CD4-positive, alpha-beta T cell treated with Interleukin-6 for 4 hours (primary cell): ENCODE data around the gene FBXL12.
"Not testable (repeated sequence)": the region's sequence is repeated elsewhere in the genome, so short reads cannot be mapped to it uniquely, and the experiment has no call there.

ENCODE experiments used
- DNase-seq: peaks from one replicate; pipeline ENCODE4 v3.0.0-alpha.2; 2020; ENCODE audit warnings: mixed read lengths

FBXL12 gene

DNA sequence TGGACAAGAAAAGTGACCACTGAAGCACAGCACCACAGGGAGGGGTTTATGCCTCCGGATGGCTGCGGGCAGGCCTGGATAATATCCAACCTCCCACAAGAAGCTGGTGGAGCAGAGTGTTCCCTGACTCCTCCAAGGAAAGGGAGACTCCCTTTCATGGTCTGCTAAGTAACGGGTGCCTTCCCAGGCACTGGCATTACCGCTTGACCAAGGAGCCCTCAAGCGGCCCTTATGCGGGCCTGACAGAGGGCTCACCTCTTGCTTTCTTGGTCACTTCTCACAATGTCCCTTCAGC lies 27.9 kb downstream of the FBXL12 start:
- not testable (repeated sequence) for DNase-seq

DNA sequence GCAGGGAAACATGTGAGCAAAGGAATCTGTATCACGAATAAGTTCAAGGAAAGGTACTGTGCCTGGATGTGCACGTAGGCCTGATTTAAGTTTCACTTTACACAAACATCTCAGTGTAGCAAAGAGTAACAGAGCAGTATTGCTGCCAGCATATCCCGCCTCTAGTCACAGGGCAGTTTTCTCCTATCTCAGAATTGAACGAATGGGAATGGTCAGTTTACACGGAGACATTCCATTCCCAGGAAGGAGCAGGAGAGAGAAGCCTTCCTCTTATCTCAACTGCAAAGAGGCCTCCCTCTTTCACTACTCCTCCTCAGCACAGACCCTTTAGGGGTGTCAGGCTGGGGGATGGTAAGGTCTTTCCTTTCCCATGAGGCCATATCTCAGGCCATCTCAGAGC lies 29.3 kb downstream of the FBXL12 start:
- not testable (repeated sequence) for DNase-seq

DNA sequence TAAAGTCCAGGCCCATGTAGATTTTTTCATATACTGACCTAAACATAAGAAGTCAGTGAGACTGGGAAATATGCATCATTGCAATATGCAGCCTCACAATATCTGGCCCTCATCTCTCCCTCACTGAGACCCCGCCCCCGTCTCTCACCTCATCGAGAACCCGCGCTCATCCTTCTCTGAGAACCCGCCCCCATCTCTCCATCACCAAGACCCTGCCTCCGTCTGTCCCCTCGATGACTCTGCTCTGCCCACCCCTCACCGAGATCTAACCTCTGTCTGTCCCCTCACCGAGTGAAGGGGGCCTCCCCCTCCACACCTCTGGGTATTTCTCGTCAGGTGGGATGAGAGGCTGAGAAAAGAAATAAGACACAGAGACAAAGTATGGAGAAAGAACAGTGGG lies 29.8 kb downstream of the FBXL12 start:
- no peak for DNase-seq

DNA sequence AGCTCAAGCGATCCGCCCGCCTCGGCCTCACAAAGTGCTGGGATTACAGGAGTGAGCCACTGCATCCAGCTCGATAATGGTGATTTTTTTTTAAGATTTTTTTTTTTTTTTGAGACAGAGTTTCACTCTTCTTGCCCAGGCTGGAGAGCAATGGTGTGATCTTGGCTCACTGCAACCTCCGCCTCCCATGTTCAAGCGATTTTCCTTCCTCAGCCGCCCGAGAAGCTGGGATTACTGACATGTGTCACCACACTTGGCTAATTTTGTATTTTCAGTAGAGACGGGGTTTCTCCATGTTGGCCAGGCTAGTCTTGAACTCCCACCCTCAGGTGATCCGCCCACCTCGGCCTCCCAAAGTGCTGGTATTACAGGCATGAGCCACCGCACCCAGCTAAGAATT lies 30.3 kb downstream of the FBXL12 start:
- not testable (repeated sequence) for DNase-seq

DNA sequence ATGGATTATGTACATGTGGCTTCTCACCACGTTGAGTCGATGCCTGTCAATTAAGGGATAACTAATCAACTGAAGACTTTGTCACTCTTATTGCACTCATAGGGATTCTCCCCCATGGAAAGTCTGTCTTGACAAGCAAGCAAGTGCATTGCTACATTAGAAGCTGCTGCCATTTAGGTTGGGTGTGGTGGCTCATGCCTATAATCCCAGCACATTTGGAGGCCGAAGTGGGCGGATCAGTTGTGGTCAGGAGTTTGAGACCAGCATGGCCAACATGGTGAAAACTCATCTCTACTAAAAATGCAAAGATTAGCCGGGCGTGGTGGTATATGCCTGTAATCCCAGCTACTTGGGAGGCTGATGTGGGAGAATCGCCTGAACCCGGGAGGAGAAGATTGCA lies 32.1 kb downstream of the FBXL12 start:
- DNase-seq = no peak

DNA sequence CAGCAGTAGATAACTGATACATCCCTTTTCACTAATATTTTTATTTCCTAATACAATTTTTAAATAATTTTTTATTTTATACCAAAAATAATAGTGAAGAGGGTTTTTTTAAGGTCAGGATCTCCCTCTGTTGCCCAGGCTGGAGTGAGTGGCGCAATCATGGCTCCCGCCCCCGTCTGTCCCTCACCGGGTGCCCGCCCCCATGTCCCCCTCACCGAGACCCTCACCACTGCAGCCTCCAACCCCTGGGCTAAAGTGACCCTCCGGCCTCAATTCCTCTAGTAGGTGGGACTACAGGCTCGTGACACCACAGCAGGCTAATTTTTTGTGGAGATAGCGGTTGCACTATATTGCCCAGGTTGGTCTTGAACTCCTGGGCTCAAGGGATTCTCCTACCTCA lies 32.5 kb downstream of the FBXL12 start:
- no peak for DNase-seq

DNA sequence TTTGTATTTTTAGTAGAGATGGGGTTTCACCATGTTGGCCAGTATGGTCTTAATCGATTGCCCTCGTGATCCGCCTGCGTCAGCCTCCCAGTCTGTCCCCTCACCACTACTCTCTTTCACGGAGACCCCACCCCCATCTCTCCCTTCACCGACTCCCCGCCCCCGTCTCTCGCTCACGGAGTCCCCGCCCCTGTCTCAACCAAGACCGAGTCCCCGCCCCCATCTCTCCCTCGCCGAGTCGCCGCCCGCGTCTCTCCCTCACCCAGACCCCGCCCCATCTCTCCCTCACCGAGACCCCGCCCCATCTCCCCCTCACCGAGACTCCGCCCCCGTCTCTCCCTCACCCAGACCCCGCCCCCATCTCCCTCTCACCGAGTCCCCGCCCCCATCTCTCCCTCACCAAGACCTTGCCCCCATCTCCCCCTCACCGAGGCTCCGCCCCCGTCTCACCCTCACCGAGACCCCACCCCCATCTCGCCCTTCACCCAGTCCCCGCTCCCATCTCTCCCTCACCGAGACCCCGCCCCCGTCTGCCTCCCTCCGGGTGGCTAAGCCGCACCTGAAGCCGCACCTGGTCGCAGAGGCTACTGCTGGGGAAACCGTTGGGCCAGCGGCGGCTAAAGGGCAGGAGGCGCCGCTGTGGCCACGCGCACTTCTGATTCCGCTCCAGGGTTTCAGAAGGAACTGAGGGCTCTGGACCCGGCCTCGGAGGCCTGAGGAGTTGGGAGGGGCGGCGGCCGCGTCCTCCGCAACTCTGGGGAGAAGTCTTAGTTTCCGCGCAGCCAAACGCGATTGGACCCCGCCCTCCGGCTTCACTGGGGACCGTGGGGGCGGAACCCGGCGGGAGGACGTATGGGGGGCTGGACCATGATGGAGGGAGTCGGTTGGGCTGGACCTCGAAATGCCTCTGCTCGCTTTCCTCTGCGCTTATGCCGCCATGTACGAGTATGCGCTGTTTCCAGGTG lies 33.2 kb downstream of the FBXL12 start:
- peak; percentile 99 for DNase-seq

DNA sequence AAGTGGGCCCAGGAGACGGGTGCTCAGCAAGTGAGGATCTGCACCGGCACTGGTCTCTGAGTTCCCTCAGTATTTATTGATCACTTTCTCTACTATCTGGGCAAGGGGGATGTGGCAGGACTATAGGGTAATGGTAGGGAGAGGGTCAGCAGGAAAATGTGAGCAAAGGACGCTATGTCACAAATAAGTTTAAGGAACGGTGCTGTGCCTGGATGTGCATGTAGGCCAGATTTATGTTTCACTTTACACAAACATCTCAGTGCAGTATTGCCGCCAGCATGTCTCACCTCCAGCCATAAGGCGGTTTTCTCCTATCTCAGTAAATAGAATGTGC lies 34.7 kb downstream of the FBXL12 start:
- not testable (repeated sequence) for DNase-seq

DNA sequence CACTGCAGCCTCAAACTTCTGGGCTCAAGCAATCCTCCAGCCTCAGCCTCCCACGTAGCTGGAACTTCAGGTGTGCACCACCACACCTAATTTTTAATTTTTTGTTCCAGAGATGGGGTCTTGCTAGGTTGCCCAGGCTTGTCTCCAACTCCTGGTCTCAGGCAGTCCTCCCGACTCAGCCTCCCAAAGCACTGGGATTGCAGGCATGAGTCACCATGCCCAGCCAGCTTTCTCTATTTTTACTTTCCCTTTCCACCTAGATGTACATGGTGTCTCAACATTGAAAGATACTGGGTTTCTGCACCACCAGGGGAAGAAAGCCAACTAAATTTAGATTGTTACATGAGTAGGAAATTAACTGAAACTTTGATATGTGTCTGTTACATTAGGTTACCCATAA lies 36.5 kb downstream of the FBXL12 start:
- DNase-seq = no peak

DNA sequence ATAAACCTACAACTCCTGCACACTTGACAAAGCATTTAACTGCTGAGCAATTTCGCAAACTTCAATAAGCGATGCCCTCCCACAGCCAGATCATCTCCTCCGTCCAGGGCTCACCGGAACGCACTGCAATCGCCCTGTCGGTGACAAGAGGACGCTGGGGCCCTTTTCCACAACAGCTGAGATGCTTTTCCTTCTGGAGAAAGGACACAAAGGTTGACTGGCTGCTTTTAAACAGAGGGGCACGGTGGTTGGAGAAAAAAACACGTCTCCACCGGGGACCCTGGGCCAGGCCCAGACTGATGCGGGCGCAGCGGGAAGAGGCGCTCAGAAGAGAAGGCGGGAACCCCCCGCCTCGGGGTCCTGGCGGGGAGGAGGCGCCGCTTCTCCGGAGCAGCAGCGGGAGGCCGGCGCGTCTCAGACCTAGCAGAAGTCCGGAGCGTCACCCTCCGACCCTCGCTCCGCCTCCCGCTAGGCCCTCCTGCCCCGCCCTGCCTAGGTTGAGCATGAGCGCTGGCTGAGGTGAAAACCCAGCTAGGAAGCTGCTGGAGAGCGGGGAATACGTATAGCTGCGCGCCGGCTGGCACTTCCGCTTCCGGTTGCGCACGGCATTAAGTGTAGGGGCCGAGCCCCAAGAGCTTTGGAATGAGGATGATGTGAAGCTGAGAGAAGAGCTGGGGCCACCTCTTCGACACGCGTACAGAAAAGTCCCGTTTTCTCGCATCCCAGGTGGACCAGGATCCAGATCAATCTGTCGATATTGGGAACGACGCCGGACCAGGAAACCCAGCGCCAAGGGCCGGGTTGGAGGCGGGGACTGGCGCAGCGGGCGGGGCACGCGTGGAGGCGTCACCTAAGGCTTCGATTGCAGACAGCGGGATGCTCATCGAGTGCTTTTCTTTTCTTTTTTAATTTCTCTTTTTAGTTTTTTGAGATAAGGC lies 50.4 kb downstream of the FBXL12 start, which contains the start of gene ZNF846:
ZNF846 (minus strand) TSS at position 564 of the 938 bp plus-strand sequence. CDS start 3,788 bp downstream, outside the sequence.
- peak; percentile 94 for DNase-seq
